GM08714 (cell line): ENCODE data around the gene TSPAN2.

Experiments used
- H3K4me3 ChIP-seq: fragments of 200-500 bp; sonication (Bioruptor generic); 2 replicates; pipeline ENCODE4 v1.5.1; 2014; ENCODE audit warnings: mild to moderate bottlenecking, low read length, inconsistent platforms
- ZNF274 ChIP-seq: IDR thresholded peaks from 2 replicates; pipeline ENCODE4 v1.6.1; 2012; ENCODE audit warnings: mild to moderate bottlenecking, low read depth, low read length

Gene TSPAN2

GRCh38 chr1:115090956-115091355 lies 1.7 kb upstream of the TSPAN2 start:
- no peak for TF ChIP-seq ZNF274
- H3K4me3 ChIP-seq: no peak overlapping the region

- no peak for TF ChIP-seq ZNF274
- no peak overlapping the region for H3K4me3 ChIP-seq
Observed at GRCh38 chr1:115090540-115090939, 1.2 kb upstream of the TSPAN2 start.

GRCh38 chr1:115090186-115090490 lies 835 bp upstream of the TSPAN2 start:
- TF ChIP-seq ZNF274: no peak
- H3K4me3 ChIP-seq: no peak overlapping the region

GRCh38 chr1:115088871-115089419 lies 358 bp downstream of the TSPAN2 start:
- TF ChIP-seq ZNF274: no peak
- H3K4me3 ChIP-seq: no peak overlapping the region; the same call in 1 of the 2 replicates

GRCh38 chr1:115088115-115088778 lies 1.1 kb downstream of the TSPAN2 start:
- no peak for TF ChIP-seq ZNF274
- H3K4me3 ChIP-seq: no peak overlapping the region

GRCh38 chr1:115086176-115086830 lies 3.0 kb downstream of the TSPAN2 start:
- no peak for TF ChIP-seq ZNF274

GRCh38 chr1:115084902-115085511 lies 4.3 kb downstream of the TSPAN2 start:
- TF ChIP-seq ZNF274: no peak

More at GRCh38 chr1:115086176-115086830, 3.0 kb downstream of the TSPAN2 start:
- no peak overlapping the region for H3K4me3 ChIP-seq

GRCh38 chr1:115082949-115083348 lies 6.4 kb downstream of the TSPAN2 start:
- no peak for TF ChIP-seq ZNF274
- no peak overlapping the region for H3K4me3 ChIP-seq

More at GRCh38 chr1:115084902-115085511, 4.3 kb downstream of the TSPAN2 start:
- H3K4me3 ChIP-seq: no peak overlapping the region

GRCh38 chr1:115078708-115079107 lies 10.6 kb downstream of the TSPAN2 start:
- TF ChIP-seq ZNF274: no peak
- no peak overlapping the region for H3K4me3 ChIP-seq

- no peak overlapping the region for H3K4me3 ChIP-seq
- no peak for TF ChIP-seq ZNF274
Observed at GRCh38 chr1:115077984-115078330, 11.3 kb downstream of the TSPAN2 start.

GRCh38 chr1:115077286-115077983 lies 11.9 kb downstream of the TSPAN2 start:
- no peak for TF ChIP-seq ZNF274
- H3K4me3 ChIP-seq: no peak overlapping the region

- no peak for TF ChIP-seq ZNF274
- H3K4me3 ChIP-seq: no peak overlapping the region
Observed at GRCh38 chr1:115076384-115076915, 12.9 kb downstream of the TSPAN2 start.

- TF ChIP-seq ZNF274: no peak
- no peak overlapping the region for H3K4me3 ChIP-seq
Observed at GRCh38 chr1:115074839-115075534, 14.3 kb downstream of the TSPAN2 start.

- no peak overlapping the region for H3K4me3 ChIP-seq
- TF ChIP-seq ZNF274: no peak
Observed at GRCh38 chr1:115073298-115074087, 15.8 kb downstream of the TSPAN2 start.
